ENCODE results near the gene C16orf87. TPM values are rescaled to one million over a fixed set of nuclear protein-coding genes. Genes with fewer than 3 reads are reported as not detected.
A peak's percentile ranks its signal among the peaks of the same experiment; 100 is the strongest.
"Not testable (repeated sequence)": the region's sequence is repeated elsewhere in the genome, so short reads cannot be mapped to it uniquely, and the experiment has no call there.

Gene C16orf87
- polyA plus RNA-seq, 4 donors: 20.3 to 36.7 (median 29.6) TPM

- DNase-seq (ENCODE audit: low read depth in 4 of 4, low spot score in 3 of 4): no peak
Measured at GRCh38 chr16:46803373-46803772, 27.6 kb downstream of the C16orf87 start.

- no peak for DNase-seq (ENCODE audit: low read depth in 4 of 4, low spot score in 3 of 4)
Measured at GRCh38 chr16:46801428-46802049, 29.4 kb downstream of the C16orf87 start.

DNA sequence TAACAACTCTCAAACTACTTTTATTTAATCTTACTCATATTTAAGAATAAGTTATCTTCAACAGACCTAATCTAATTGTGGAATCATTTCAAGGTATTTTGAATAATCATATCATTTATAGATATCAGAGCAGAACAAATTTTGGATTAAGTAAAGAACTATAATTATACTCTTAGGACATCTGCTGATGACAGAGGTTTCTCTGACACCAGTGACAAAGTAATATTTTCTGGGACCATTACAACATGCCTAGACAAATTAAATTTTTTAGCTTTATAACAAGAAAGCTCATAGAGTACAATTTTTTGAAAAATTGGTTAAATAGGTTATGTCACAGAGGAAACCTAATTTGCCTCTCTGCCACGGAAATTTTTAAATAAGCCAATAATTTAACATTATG is 30.5 kb downstream of the C16orf87 start:
- no peak for DNase-seq (ENCODE audit: low read depth in 4 of 4, low spot score in 3 of 4)

- no peak for DNase-seq (ENCODE audit: low read depth in 4 of 4, low spot score in 3 of 4)
Measured at GRCh38 chr16:46797501-46797900, 33.5 kb downstream of the C16orf87 start.

- no peak for DNase-seq (ENCODE audit: low read depth in 4 of 4, low spot score in 3 of 4)
Measured at GRCh38 chr16:46796764-46797269, 34.2 kb downstream of the C16orf87 start.

DNA sequence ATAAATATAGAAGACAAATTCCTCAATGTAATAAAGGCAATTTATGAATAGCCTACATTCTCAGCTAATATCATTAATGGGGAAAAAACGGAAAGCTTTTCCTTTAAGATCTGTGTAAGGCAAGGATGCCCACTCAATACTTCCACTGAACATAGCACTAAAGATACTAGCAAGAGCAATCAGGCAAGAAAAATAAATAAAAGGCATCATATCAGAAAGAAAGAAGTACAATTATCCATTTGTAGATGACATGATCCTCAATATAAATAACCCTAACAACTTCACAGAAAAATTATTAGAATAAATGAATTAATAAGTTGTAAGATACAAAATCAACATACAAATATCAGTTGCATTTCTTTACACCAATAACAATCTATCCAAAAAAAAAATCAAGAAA is 37.1 kb downstream of the C16orf87 start:
- DNase-seq (ENCODE audit: low read depth in 4 of 4, low spot score in 3 of 4): no peak

- no peak for DNase-seq (ENCODE audit: low read depth in 4 of 4, low spot score in 3 of 4)
Measured at GRCh38 chr16:46790599-46791270, 40.2 kb downstream of the C16orf87 start.

- peak in 3 of 4 donors; percentile 14 to 28 (median 20) for DNase-seq (ENCODE audit: low read depth in 4 of 4, low spot score in 3 of 4)
Measured at GRCh38 chr16:46789499-46790414, 41.2 kb downstream of the C16orf87 start.

GRCh38 chr16:46788891-46789474 is 42.0 kb downstream of the C16orf87 start:
- no peak for DNase-seq (ENCODE audit: low read depth in 4 of 4, low spot score in 3 of 4)

- DNase-seq (ENCODE audit: low read depth in 4 of 4, low spot score in 3 of 4): no peak
Measured at GRCh38 chr16:46787909-46788308, 43.1 kb downstream of the C16orf87 start.

GRCh38 chr16:46785076-46785845 is 45.7 kb downstream of the C16orf87 start:
- no peak for DNase-seq (ENCODE audit: low read depth in 4 of 4, low spot score in 3 of 4)

GRCh38 chr16:46784569-46784968 is 46.4 kb downstream of the C16orf87 start:
- DNase-seq (ENCODE audit: low read depth in 4 of 4, low spot score in 3 of 4): not testable (repeated sequence)

GRCh38 chr16:46783800-46784199 is 47.2 kb downstream of the C16orf87 start:
- DNase-seq (ENCODE audit: low read depth in 4 of 4, low spot score in 3 of 4): no peak

GRCh38 chr16:46782320-46782719 is 48.7 kb downstream of the C16orf87 start:
- no peak for DNase-seq (ENCODE audit: low read depth in 4 of 4, low spot score in 3 of 4)

GRCh38 chr16:46777804-46778203 is 53.2 kb downstream of the C16orf87 start:
- DNase-seq (ENCODE audit: low read depth in 4 of 4, low spot score in 3 of 4): no peak

DNA sequence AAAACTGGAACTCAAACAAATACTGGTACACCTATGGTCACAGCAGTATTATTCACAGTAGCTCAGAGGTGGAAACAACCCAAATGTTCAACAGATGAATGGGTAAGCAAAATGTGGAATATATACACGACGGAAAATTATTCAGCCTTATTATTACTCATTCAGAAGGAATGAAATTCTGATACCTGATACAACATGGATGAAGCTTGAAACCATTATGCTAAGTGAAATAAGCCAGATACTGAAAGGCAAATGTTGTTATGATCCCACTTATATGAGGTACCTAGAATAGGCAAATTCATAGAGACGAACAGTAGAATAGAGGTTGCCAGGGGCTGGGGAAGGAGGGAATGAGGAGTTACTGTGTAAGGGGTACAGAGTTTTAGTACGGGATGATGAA is 55.8 kb downstream of the C16orf87 start:
- no peak for DNase-seq (ENCODE audit: low read depth in 4 of 4, low spot score in 3 of 4)

- DNase-seq (ENCODE audit: low read depth in 4 of 4, low spot score in 3 of 4): no peak
Measured at GRCh38 chr16:46774743-46775177, 56.2 kb downstream of the C16orf87 start.

- DNase-seq (ENCODE audit: low read depth in 4 of 4, low spot score in 3 of 4): no peak
Measured at GRCh38 chr16:46772463-46772862, 58.5 kb downstream of the C16orf87 start.

DNA sequence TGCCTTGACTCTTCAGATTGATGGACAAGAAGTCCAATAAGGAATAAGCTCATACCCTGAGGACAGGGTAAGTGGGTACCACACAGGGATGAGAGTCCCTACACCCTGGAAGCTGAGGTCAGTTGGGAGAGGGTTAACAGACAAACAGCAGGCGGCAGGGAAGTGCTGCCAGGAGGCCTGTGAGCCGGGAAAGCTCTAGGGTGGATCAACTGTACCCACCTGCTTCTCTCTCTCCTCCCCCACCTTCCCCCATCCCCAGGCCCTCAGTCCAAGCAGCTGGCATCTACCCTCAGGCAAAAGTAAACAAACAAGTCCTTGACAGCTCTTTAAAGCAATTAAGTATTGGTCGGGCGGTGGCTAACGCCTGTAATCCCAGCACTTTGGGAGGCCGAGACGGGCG is 62.2 kb downstream of the C16orf87 start:
- DNase-seq (ENCODE audit: low read depth in 4 of 4, low spot score in 3 of 4): no peak

- no peak for DNase-seq (ENCODE audit: low read depth in 4 of 4, low spot score in 3 of 4)
Measured at GRCh38 chr16:46765050-46765449, 65.9 kb downstream of the C16orf87 start.

Measured in left renal pelvis (tissue), 4 donors.